H9 (cell line): ENCODE results near the gene MAP2K2. TPM values are rescaled to one million over a fixed set of nuclear protein-coding genes. Genes with fewer than 3 reads are reported as not detected.
A peak's percentile ranks its signal among the peaks of the same experiment; 100 is the strongest.

Experiments used
- DNase-seq: peaks from one replicate; pipeline ENCODE4 v3.0.0-alpha.2; 2017
- H2AFZ ChIP-seq: one replicate; pipeline ENCODE4 v1.6.1; 2013; ENCODE audit warnings: mild to moderate bottlenecking, low read length, control low read depth, moderate library complexity
- H2AK5ac ChIP-seq: 2 replicates; pipeline ENCODE4 v1.6.1; 2013; ENCODE audit warnings: low read length, control low read depth, mixed read lengths; ENCODE audit not compliant: insufficient read length
- H2BK120ac ChIP-seq: one replicate; pipeline ENCODE4 v1.6.1; 2013; ENCODE audit warnings: low read depth, mild to moderate bottlenecking, low read length, control low read depth, inconsistent platforms; ENCODE audit not compliant: poor library complexity, severe bottlenecking
- H2BK12ac ChIP-seq: 2 replicates; pipeline ENCODE4 v1.6.1; 2013; ENCODE audit warnings: low read length, control low read depth, mixed read lengths, low read depth; ENCODE audit not compliant: insufficient read length
- H2BK15ac ChIP-seq: 2 replicates; pipeline ENCODE4 v1.6.1; 2013; ENCODE audit warnings: low read depth, low read length, control low read depth
- H2BK20ac ChIP-seq: one replicate; pipeline ENCODE4 v1.6.1; 2013; ENCODE audit warnings: low read depth, mild to moderate bottlenecking, low read length, control low read depth, inconsistent platforms; ENCODE audit not compliant: poor library complexity, severe bottlenecking
- H2BK5ac ChIP-seq: 2 replicates; pipeline ENCODE4 v1.6.1; 2013; ENCODE audit warnings: low read length, control low read depth, mixed read lengths; ENCODE audit not compliant: insufficient read length
- H3K14ac ChIP-seq: 2 replicates; pipeline ENCODE4 v1.6.1; 2013; ENCODE audit warnings: low read length, control low read depth; ENCODE audit not compliant: insufficient read depth
- H3K18ac ChIP-seq: 2 replicates; pipeline ENCODE4 v1.6.1; 2013; ENCODE audit warnings: low read depth, mild to moderate bottlenecking, mixed read lengths, low read length, control low read depth; ENCODE audit not compliant: insufficient read length
- H3K23ac ChIP-seq: 2 replicates; pipeline ENCODE4 v1.6.1; 2013; ENCODE audit warnings: low read length, control low read depth, mixed read lengths, low read depth; ENCODE audit not compliant: insufficient read length
- H3K23me2 ChIP-seq: 2 replicates; pipeline ENCODE4 v1.6.1; 2013; ENCODE audit warnings: low read depth, mild to moderate bottlenecking, mixed read lengths, low read length, control low read depth; ENCODE audit not compliant: insufficient read length, poor library complexity, severe bottlenecking
- H3K27ac ChIP-seq: 2 replicates; pipeline ENCODE4 v1.5.1; 2013; ENCODE audit warnings: low read length, control low read depth, mixed read lengths, low read depth; ENCODE audit not compliant: insufficient read length
- H3K27me3 ChIP-seq: 2 replicates; pipeline ENCODE4 v1.6.1; 2013; ENCODE audit warnings: low read length, control low read depth, inconsistent platforms; ENCODE audit not compliant: insufficient read depth
- H3K4ac ChIP-seq: 2 replicates; pipeline ENCODE4 v1.6.1; 2013; ENCODE audit warnings: low read depth, mild to moderate bottlenecking, control low read depth, inconsistent platforms, low read length, moderate library complexity
- H3K4me1 ChIP-seq: 2 replicates; pipeline ENCODE4 v1.6.1; 2013; ENCODE audit warnings: low read length, control low read depth, inconsistent platforms; ENCODE audit not compliant: insufficient read depth
- H3K4me2 ChIP-seq: 2 replicates; pipeline ENCODE4 v1.6.1; 2013; ENCODE audit warnings: low read length, control low read depth, mixed read lengths; ENCODE audit not compliant: insufficient read length, insufficient read depth
- H3K56ac ChIP-seq: 2 replicates; pipeline ENCODE4 v1.6.1; 2013; ENCODE audit warnings: low read depth, mild to moderate bottlenecking, mixed read lengths, low read length, control low read depth; ENCODE audit not compliant: insufficient read length
- H3K79me1 ChIP-seq: 2 replicates; pipeline ENCODE4 v1.6.1; 2013; ENCODE audit warnings: low read depth, mild to moderate bottlenecking, moderate library complexity, low read length, control low read depth, inconsistent platforms; ENCODE audit not compliant: insufficient read depth, poor library complexity, severe bottlenecking
- H3K79me2 ChIP-seq: 2 replicates; pipeline ENCODE4 v1.6.1; 2013; ENCODE audit warnings: low read length, control low read depth, inconsistent platforms; ENCODE audit not compliant: insufficient read depth
- H3K9ac ChIP-seq: 2 replicates; pipeline ENCODE4 v1.6.1; 2013; ENCODE audit warnings: low read length, control low read depth, mixed read lengths; ENCODE audit not compliant: insufficient read length; ENCODE audit errors: extremely low read depth
- H3K9me3 ChIP-seq: one replicate; pipeline ENCODE4 v1.6.1; 2013; ENCODE audit warnings: low read depth, low read length, inconsistent platforms; ENCODE audit not compliant: control insufficient read depth
- H3T11ph ChIP-seq: one replicate; pipeline ENCODE4 v1.6.1; 2013; ENCODE audit warnings: mild to moderate bottlenecking, low read length, control low read depth, inconsistent platforms
- H4K20me1 ChIP-seq: one replicate; pipeline ENCODE4 v1.6.1; 2013; ENCODE audit not compliant: control insufficient read depth, insufficient read length, insufficient read depth
- H4K5ac ChIP-seq: 2 replicates; pipeline ENCODE4 v1.6.1; 2013; ENCODE audit warnings: low read depth, mild to moderate bottlenecking, mixed read lengths, low read length, control low read depth; ENCODE audit not compliant: insufficient read length
- H4K8ac ChIP-seq: replicated peaks from 2 replicates; pipeline ENCODE4 v1.6.1; 2013; ENCODE audit warnings: low read length, control low read depth, mixed read lengths, low read depth; ENCODE audit not compliant: insufficient read length
- H4K91ac ChIP-seq: 2 replicates; pipeline ENCODE4 v1.6.1; 2013; ENCODE audit warnings: low read depth, mild to moderate bottlenecking, moderate library complexity, mixed read lengths, low read length, control low read depth; ENCODE audit not compliant: insufficient read length
- H3K27ac Mint-ChIP-seq, 3 experiments: 2 replicates in 2 of 3; 3 replicates in 1 of 3; pipeline ENCODE4 v1.8.0; 2020 to 2021; ENCODE audit warnings: mixed read lengths in 3 of 3, mild to moderate bottlenecking in 1 of 3, moderate library complexity in 1 of 3
- H3K27me3 Mint-ChIP-seq: 2 replicates; pipeline ENCODE4 v1.8.0; 2021; ENCODE audit warnings: low read depth, mild to moderate bottlenecking, moderate library complexity, mixed read lengths
- H3K36me3 Mint-ChIP-seq, 3 experiments: 2 replicates in 2 of 3; 3 replicates in 1 of 3; pipeline ENCODE4 v1.8.0; 2020 to 2021; ENCODE audit warnings: low read depth in 3 of 3, mixed read lengths in 3 of 3; ENCODE audit not compliant: insufficient read depth in 1 of 3
- H3K4me1 Mint-ChIP-seq, 2 experiments: 2 replicates each; pipeline ENCODE4 v1.8.0; 2020; ENCODE audit warnings: mixed read lengths in 2 of 2
- H3K4me3 Mint-ChIP-seq, 2 experiments: 2 replicates in 1 of 2; 3 replicates in 1 of 2; pipeline ENCODE4 v1.8.0; 2020 to 2021; ENCODE audit warnings: mild to moderate bottlenecking in 2 of 2, mixed read lengths in 2 of 2, moderate library complexity in 1 of 2
- H3K9me3 Mint-ChIP-seq, 2 experiments: 2 replicates in 1 of 2; 3 replicates in 1 of 2; pipeline ENCODE4 v1.8.0; 2020; ENCODE audit warnings: mild to moderate bottlenecking in 2 of 2, mixed read lengths in 2 of 2, moderate library complexity in 1 of 2
- CTCF ChIP-seq: fragments of 200-600 bp; sonication (generic); conservative IDR thresholded peaks from 3 replicates; pipeline ENCODE4 v1.8.0; 2021; ENCODE audit warnings: antibody characterized with exemption, mild to moderate bottlenecking
- WGBS: extraction: QIAGEN DNeasy Blood & Tissue Kit; methylation state at CpG from one replicate; pipeline ENCODE4 v1.1.7; 2013; ENCODE audit warnings: missing lambda C conversion rate, low lambda C conversion rate, mixed read lengths; ENCODE audit not compliant: insufficient read length; ENCODE audit errors: extremely low coverage; 5-methylcytosine and 5-hydroxymethylcytosine counted together
- total RNA-seq: library from RNA; stranded (reverse); gene quantifications from 2 replicates; pipeline ENCODE4 v1.2.1, GENCODE V29; 2021

The MAP2K2 gene
- total RNA-seq, 1 experiment from 2014 or later, result 167 TPM

- Histone ChIP-seq H4K20me1 (peaks cover 3% of the 10 kb centered on the region), H4K8ac (no peak overlapping the region), H2AK5ac (no peak overlapping the region), H3K27ac (no peak overlapping the region), H2BK120ac (no peak overlapping the region), H3K56ac (no peak overlapping the region), H3K4ac (no peak overlapping the region), H3K4me1 (no peaks in the 10 kb centered on the region; the same call in 1 of the 2 replicates), H3K23ac (no peak overlapping the region), H2BK20ac (no peak overlapping the region), H2BK12ac (no peak overlapping the region), H3K14ac (no peak overlapping the region), H3K79me2 (peaks cover 31% of the 10 kb centered on the region; the same call in 1 of the 2 replicates), H3K9me3 (no peaks in the 10 kb centered on the region), H3K9ac (no peak overlapping the region), H4K91ac (no peak overlapping the region), H3K4me2 (peak overlapping the region; percentile 36), H3K79me1 (peaks cover 6% of the 10 kb centered on the region), H2BK5ac (no peak overlapping the region), H3T11ph (no peak overlapping the region), H3K27me3 (peaks cover 6% of the 10 kb centered on the region; the same call in 1 of the 2 replicates), H4K5ac (no peak overlapping the region), H2AFZ (no peak overlapping the region), H3K18ac (no peak overlapping the region), H3K23me2 (peaks cover 15% of the 10 kb centered on the region), H2BK15ac (no peak overlapping the region)
- Mint-ChIP-seq H3K36me3 (peaks cover 0 to 7% (median 4%) of the 10 kb centered on the region in 3 experiments; a peak in 2 of 7 replicates), H3K27me3 (peaks cover 11% of the 10 kb centered on the region), H3K9me3 (no peaks in the 10 kb centered on the region), H3K27ac (peak overlapping the region; percentile 35 to 90 (median 88); a peak in 5 of 7 replicates), H3K4me3 (peak overlapping the region; percentile 73 to 87), H3K4me1 (peaks cover 11 to 25% of the 10 kb centered on the region in 2 experiments)
- WGBS, result no CpG with 5 or more reads among the region's 31 CpGs
- peak; percentile 56 for DNase-seq
- peak; percentile 44; the same call in 2 of the 3 replicates for TF ChIP-seq CTCF
These were observed 60.4 kb downstream of the MAP2K2 start for GRCh38 chr19:4063369-4064148.
